ENCODE measurements around the gene IWS1. TPM values are rescaled to one million over a fixed set of nuclear protein-coding genes. Genes with fewer than 3 reads are reported as not detected.

The IWS1 gene
- total and polyA plus RNA-seq, 12 donors = 37.4 to 64.8 (median 46.4) TPM

DNA sequence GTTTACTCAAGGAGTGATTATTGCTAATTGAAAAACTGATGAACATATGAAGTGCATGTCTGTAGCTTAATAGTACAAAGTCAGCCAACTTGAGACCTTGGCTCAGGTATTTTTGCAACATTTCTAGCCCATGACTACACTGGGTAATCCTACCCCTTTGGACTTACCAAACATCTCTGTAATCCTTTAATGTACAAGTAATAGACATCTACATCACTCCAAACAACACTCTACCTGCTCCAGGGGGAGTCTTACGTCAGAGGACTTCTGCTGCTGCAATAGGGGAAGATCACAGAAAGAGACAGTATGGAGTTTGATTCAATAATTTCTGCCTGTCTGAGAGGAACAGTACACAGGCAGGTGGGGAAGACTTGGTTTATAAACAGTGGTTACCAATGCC is 54.0 kb downstream of the IWS1 start:
- no peaks in the 10 kb centered on the region for H3K4me1 ChIP-seq
- peaks cover 0 to 12% (median 0%) of the 10 kb centered on the region in 11 donors for H3K9me3 ChIP-seq
- WGBS, 2 donors = 94 to 96% methylated on average over 1 of the region's 1 CpG
- DNase-seq (no peak), ATAC-seq (no peak)
- intact Hi-C loops (cut with DNase I) = loop anchor here in 1 of 10 donors (10.0 kb wide), 1 partner anchor 147 kb away; no protein-coding TSS in a partner anchor
- no peak overlapping the region for H3K27ac ChIP-seq
- no peaks in the 10 kb centered on the region for H3K27me3 ChIP-seq
- no peak overlapping the region for H3K4me3 ChIP-seq
- peaks cover 0 to 30% (median 4%) of the 10 kb centered on the region in 9 donors for H3K36me3 ChIP-seq
- TF ChIP-seq, protein P1, sequence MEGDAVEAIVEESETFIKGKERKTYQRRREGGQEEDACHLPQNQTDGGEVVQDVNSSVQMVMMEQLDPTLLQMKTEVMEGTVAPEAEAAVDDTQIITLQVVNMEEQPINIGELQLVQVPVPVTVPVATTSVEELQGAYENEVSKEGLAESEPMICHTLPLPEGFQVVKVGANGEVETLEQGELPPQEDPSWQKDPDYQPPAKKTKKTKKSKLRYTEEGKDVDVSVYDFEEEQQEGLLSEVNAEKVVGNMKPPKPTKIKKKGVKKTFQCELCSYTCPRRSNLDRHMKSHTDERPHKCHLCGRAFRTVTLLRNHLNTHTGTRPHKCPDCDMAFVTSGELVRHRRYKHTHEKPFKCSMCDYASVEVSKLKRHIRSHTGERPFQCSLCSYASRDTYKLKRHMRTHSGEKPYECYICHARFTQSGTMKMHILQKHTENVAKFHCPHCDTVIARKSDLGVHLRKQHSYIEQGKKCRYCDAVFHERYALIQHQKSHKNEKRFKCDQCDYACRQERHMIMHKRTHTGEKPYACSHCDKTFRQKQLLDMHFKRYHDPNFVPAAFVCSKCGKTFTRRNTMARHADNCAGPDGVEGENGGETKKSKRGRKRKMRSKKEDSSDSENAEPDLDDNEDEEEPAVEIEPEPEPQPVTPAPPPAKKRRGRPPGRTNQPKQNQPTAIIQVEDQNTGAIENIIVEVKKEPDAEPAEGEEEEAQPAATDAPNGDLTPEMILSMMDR (IDR thresholded peaks at IDR 0.05) = no peak

DNA sequence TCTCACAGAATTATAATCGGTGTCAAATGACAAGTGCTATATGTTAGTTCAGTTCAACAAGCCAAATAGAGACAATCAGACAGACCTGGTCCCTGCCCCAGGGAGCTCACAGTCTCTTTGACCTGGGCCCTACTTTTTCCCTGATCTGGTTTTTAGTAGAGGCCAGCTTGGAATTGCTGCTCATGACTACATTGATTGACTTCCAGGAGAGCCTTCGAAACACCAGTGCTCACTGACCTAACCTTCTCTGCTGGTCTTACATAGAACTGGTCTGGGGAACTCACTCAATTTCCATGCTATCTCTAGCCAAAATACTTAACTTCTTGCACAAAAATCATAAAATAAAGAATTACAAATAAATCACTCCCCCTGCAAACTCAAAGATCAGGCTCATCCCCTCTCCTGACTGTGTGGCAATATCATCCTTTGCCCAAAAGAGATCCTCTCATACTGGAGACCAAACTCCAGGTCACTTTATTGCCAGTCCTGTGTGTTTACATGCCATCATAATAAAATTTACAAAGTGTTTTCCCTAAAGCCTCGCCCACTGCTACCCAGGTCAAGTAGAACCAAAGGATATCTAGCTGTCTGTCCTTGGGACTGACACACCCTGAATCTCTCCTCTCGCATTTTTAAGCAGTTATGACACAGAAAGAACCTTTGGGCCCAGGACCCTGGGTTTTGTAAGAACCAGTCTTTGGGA is 54.9 kb downstream of the IWS1 start:
- Histone ChIP-seq H3K9me3 (peaks cover 0 to 12% (median 0%) of the 10 kb centered on the region in 11 donors), H3K4me3 (no peak overlapping the region), H3K27me3 (no peaks in the 10 kb centered on the region), H3K36me3 (peaks cover 0 to 37% (median 4%) of the 10 kb centered on the region in 9 donors), H3K27ac (no peak overlapping the region), H3K4me1 (no peaks in the 10 kb centered on the region)
- 96% methylated on average over 4 of the region's 4 CpGs for WGBS, 2 donors
- intact Hi-C loops (cut with DNase I) = loop anchor here in 1 of 10 donors (10.0 kb wide), 1 partner anchor 147 kb away; no protein-coding TSS in a partner anchor
- TF ChIP-seq, protein P1 (IDR thresholded peaks at IDR 0.05) = no peak
- ATAC-seq (no peak), DNase-seq (no peak)

DNA sequence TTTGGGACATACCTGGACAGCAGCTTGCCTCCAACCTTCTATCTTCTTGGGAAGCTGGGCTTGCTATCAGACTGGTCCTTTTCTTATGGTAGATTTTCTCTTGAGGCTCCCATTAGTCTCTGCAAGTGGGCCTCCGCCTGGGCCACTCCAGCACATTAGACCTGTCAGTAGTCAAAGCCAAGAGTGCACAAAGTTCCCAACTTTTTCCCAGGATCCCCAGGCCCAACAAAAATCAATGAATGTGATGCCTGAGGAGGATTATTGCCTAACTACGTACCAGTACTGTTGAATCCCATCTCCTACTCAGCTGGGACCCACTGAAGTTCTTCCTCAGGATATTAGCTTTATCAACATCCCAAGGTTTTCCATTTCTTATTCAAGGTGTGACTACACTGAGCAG is 56.3 kb downstream of the IWS1 start:
- Histone ChIP-seq H3K27me3 (no peaks in the 10 kb centered on the region), H3K9me3 (peaks cover 0 to under 1% (median 0%) of the 10 kb centered on the region in 11 donors), H3K4me1 (no peaks in the 10 kb centered on the region), H3K36me3 (peaks cover 0 to 44% (median 4%) of the 10 kb centered on the region in 9 donors), H3K27ac (no peak overlapping the region), H3K4me3 (no peak overlapping the region)
- intact Hi-C loops (cut with DNase I) = loop anchor here in 1 of 10 donors (10.0 kb wide), 1 partner anchor 145 kb away; no protein-coding TSS in a partner anchor
- DNase-seq = no peak
- TF ChIP-seq, protein P1 (IDR thresholded peaks at IDR 0.05) = no peak
- WGBS, 2 donors = 97 to 98% methylated on average over 2 of the region's 2 CpGs
- no peak for ATAC-seq

DNA sequence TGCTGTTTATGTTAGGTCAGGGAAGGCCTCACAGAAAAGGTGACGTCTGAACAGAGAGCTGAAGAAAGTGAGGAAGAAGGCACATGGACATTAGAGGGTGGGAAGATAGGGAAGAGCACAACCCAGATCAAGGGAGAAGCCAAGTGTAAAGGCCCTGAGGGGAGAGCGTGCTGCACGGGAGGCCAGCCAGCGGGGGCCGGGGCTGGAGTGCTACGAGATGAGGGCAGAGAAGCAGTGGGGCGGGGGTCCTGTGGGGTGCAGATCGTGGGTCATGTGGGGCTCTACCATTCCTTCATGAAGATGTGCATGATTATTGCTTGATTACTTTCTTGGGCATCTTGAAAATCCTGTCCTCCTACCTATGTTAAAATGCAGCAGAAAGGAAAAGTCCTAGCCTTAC is 57.2 kb downstream of the IWS1 start:
- ATAC-seq = no peak
- peaks cover 0 to 44% (median 4%) of the 10 kb centered on the region in 9 donors for H3K36me3 ChIP-seq
- H3K27ac ChIP-seq = no peak overlapping the region
- intact Hi-C loops (cut with DNase I) = no loop called here
- DNase-seq = no peak
- TF ChIP-seq, protein P1 (IDR thresholded peaks at IDR 0.05) = no peak
- no peak overlapping the region for H3K4me3 ChIP-seq
- WGBS, 2 donors = 85 to 86% methylated on average over 8 of the region's 8 CpGs
- H3K4me1 ChIP-seq = no peaks in the 10 kb centered on the region
- no peaks in the 10 kb centered on the region for H3K9me3 ChIP-seq
- H3K27me3 ChIP-seq = no peaks in the 10 kb centered on the region

Measured in heart right ventricle (tissue), 16 donors.